Measurements from ENCODE around the gene BMPER.

BMPER gene

DNA sequence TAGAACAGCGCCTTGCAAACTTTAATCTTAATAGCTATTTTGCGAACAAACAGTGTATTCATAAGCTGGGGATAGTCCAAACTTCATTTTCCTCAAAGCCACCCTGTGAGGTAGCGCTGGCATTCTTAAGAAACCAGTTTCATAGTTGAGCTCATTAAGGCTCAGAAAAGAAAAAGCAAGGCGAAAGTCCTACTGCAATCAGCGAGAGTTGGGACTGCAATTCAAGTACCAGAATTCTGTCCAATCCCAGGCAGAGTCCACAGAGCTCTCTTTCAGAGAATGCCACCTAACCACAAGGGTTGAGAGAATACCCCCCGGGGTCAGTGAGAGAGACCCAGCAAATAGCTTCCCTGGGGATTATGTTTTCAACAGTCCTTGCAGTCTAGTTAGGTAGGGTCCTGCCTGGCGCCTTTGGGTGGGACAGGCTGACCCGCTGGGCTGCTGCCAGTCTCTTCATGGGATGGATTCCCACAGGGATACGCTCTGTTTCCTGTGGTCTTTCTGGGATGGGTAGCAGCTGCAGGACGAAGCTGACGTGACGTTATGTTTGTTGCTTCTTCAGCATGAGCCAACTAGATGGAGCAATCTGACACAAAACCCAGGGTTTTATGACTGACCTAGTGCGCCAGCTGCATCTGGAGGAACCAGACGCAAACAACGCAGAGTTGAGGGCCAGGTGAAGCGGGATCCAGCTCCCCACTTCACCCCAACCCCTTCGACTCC lies 16.0 kb downstream of the BMPER start:
- no peak for DNase-seq

DNA sequence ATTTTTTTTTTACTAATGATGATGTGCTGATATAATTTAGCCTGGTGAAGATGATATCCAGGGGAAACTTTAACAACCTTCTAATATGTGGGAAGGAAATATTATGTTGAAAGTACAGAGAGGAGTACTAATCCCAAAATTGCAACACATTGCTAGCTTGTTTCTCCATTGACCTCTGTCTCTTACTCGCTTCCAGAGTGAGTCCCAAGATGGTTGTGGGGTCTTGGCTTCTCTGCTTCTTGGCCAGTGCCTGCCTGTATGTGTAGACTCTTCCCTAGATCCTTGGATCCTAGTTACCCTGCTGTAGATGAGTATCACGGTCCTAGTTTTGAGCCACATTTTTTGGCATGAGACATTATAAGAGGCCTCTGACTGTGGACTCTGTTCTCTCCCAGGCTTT lies 17.5 kb downstream of the BMPER start:
- DNase-seq = no peak

DNA sequence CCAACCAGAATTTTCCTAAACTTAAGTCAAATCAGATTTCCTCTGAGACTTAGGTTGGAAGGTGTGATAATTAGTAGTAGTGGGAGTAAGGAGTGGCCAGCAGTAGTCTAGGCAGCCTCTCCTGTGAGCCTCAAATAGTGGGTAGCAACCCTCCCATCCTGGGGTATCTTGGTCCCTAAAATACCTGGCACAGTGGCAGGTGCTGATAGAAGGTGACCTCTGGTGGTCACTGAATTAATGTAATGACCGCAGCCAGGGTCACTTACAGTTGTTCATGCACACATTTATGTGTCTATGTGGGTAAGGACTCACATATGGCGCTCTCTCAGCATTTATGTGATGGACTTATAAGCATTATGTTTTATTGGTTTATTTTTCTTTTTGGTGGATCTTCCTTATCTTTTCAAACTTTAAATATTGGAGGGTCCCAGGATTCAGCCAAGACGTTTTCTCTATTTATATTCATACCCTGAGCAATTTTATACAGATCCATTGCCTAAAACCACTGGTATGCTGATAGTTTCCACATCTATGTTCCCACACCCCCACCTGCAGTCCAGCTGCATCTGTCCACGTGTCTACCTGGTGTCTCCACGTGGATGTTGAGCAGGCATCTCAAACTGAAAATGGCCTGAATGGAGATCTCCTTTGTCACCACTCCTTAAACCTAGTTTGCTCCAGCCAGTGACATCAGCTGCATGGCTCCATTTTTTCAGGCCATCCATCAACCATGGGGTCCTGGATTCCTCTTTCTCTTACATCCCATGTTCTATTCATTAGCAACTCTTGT lies 18.3 kb downstream of the BMPER start:
- DNase-seq = no peak

DNA sequence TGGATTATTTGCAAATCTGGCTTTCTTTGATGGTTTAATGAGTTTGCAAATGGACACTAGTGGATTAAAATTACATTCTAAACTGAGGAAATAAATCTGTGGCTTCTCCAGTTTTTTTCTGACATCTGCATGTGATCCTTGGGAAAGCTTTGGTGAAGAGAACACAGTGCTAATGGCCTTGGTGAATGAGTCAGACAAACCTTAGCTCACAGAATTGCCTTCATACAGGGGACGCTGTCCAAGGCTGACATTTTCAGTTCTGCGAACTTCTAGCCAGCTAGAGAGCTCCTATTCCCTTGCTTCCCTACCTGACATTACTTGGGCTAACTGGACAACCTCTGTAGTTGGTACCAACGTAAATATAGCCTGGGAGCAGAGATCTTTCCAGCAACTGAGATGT lies 21.2 kb downstream of the BMPER start:
- no peak for DNase-seq

DNA sequence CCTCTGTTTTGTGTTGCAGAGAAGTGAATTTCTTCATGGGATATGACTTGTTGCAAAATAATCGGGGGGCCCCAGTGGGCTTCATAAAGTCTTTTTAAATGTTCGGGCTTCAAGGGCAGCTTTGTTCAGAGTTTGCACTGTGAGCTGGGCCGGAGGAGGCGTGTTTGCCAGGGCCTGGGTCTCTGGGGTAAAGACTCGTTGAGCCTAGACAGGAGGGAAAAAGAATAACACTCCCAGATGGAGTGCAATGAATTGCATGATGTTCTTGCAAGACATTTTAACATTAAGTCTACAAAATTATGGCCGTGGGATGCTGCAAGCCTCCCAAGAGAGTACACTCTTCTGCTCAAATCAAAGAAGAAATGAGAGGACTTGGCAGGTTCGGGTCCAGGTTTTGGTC lies 23.6 kb downstream of the BMPER start:
- DNase-seq = no peak

DNA sequence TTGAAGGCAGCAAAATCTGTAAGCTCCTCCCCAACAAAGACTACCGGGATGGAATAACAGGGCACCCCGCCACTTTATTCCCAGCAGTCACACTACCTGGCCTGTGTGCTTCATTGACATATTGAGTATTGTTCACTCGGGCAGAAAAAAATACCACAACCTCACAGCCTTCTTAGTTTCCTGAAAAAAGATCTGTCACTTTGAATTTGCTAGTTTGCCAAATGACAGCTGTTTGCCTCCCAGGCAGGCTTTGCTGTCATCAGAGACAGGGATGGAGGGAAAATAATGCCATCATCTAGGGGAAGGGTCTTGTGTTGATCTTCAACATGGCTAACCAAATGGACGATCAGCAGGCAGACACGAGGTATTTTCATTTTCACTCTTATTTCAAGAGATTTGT lies 26.9 kb downstream of the BMPER start:
- DNase-seq = no peak

DNA sequence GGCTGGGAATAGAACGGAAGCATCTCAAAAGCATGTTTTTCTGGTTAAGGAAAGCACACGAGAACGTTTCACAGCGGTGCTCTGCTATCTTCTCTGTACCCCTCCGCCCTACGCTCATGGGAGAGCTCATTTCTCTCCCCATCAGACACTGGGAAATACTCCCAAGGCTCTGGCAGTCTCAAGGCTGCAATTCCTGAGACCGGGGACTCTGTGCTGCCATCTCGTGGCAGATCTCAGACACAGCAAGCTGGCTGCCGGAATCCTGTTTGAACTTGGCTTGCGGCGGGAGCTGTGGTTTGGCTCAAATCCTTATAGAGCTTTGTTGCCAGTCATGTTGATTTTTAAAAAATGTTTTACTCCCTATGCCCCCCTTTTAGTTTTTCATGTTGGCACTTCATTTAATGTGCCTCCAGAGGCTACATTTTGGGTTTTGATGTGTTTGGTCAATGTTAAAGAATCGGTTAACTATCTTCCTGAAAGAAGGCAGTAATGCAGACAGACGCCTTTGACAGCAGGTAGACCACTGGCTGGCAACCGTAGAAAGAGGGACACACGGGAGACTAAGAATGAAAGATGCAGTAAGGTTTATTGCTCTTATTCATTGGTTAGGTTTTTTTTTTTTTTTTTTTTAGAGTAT lies 27.6 kb downstream of the BMPER start:
- DNase-seq = peak; percentile 71

DNA sequence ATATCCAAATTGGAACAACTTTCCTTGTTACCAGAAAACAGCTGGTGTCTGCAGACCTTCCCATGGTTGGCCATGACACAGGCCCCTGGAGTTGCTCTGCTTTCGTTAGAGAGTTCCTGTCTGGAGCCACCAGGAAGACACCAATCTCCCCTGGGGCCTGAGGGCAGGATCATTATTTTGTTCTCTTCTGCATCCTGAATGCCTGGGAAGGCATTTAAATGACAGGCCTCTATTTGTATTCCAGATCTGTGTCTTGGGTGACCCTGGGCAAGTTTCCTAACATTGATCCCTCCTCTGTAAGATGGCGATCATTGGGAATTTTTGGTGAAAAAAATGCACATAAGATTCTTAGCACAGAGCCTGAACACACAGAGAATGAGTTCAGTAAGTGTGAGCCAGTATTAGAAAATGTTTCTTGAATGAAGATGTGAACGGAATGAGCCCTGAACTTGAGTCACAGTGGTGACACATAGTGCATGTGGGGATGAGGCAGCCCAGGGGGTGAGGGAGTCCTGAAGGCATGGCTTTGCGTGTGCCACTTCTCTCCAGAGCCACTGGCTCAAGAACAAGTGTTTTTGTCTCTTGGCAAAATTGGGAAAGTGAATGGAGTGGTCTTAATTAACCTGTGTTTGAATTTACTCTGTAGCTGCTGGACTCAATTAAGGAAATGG lies 28.4 kb downstream of the BMPER start:
- DNase-seq = no peak

DNA sequence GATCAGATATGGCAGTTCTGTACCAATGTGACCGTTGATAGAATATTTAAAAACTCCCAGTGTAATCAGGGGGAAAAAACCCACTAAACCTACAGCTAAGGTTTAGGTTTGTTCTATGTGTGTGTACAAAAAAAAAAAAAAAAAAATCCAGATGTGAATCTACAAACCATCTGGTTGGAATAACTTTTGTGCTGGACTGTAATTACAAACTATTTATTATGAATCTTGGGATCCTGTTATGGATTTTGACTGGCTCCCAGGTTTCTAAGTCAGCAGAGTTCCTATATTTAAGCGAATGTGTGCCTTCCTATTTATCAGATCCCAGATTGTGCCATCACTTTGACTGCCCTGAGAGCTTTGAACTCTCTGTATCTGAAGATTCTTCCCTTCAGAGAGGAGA lies 29.1 kb downstream of the BMPER start:
- DNase-seq = no peak

DNA sequence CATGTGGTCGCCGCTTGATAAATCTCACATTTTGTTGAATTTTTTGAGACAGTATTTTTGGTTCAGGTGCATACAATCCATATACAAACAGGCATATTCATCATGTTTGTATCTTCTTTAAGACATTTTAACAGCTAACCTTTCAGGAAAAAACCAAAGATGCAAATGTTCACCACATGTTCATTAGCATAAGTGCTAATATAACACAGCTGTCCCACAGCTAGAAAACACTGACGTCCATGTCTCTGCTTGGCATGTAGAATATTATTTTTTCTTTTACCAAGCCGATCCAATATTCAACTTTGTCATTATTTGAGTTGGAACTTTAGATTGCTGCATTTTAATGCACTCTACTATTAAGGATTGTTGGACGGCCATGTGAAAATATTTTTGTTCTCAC lies 31.2 kb downstream of the BMPER start:
- DNase-seq = no peak

DNA sequence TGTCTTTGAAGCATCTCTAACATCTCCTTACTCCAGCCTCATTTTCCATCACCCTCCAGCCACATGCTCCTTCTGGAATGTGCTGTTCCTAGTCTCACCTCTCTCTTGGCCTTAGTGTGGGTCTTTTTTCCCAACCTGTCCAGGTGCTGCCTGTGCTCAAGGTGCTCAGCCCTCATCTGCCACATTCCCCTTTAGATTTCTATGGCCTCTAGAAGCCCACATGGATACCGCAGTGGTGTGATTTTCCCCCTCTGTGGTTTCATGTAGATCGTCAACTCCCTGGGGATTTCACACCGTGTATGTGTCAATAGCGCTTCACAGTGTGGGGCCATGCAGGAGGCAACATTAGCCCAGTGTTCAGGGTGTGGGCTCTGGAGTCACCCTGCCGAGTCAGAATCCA lies 32.5 kb downstream of the BMPER start:
- no peak for DNase-seq

DNA sequence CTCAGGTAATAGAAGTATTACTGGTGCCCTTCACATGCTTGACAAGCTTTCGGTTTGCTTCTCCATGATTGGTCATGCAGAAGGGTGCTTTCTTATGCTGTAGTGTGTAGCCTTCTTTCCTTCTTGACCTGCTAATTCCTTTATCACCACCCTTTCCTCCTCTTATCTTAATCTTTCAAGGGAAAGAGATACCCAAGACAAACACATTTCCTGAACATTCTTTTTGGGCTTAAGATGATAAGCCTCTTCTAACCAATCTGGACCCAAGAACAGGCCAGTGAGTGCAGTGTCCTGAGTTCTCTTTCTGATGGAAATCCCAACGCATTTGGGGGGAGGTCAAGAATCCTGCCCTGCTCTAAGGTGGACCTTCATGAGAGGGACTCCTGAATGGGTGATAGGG lies 33.8 kb downstream of the BMPER start:
- no peak for DNase-seq

DNA sequence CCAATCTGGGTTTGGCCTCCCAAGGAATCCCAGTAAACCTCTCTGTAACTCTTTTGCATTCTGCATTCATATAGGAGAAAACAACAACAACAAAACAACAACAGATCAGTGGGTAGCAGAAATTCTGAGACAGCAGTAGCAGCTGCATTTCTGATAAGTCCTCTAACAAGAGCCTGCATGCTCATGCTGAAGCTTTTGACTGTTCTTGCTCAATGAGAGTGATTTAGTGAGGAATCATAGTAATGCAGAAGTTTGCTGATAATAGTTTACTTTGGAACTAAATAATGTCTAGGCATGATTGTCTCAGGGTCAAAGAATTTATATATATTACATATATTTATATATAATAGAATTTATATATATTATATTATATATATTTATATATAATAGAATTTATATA lies 35.2 kb downstream of the BMPER start:
- no peak for DNase-seq

DNA sequence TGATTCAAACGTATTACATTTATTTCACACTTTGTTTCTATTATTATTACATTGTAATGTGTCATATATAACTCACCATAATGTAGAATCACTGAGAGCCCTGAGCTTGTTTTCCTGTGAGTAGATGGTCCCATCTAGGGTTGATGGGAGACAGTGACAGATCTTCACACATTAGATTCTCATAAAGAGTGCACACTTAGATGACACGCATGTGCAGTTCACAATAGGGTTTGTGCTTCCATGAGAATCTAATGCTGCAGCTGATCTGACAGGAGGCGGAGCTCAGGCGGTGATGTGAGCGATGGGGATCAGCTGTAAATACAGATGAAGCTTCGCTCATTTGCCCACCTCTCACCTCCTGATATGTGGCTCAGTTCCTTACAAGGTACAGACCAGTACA lies 36.1 kb downstream of the BMPER start:
- DNase-seq = no peak

DNA sequence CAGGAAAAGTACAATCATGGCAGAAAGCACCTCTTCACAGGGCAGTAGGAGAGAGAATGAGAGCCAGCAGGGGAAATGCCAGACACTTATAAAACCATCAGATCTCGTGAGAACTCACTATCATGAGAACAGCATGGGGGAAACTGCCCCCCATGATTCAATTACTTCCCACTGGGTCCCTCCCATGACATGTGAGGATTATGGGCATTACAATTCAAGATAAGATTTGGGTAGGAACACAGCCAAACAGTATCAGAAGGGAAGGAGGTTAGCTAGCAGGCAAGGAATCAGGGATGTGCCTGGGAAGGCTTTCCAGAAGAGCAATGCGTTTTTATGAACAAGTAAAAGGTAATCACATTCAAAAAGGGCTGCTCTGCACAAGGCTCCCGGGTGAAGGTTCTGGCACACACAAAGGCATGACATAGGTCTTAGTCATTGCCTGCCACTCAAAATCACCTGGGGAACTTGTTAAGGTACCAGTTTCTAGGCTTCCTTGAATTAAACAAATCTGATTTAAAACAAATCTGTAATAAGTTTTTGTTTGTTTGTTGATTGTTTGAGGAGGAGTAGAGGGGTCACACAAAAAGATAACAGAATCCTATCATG lies 40.9 kb downstream of the BMPER start:
- DNase-seq = no peak

DNA sequence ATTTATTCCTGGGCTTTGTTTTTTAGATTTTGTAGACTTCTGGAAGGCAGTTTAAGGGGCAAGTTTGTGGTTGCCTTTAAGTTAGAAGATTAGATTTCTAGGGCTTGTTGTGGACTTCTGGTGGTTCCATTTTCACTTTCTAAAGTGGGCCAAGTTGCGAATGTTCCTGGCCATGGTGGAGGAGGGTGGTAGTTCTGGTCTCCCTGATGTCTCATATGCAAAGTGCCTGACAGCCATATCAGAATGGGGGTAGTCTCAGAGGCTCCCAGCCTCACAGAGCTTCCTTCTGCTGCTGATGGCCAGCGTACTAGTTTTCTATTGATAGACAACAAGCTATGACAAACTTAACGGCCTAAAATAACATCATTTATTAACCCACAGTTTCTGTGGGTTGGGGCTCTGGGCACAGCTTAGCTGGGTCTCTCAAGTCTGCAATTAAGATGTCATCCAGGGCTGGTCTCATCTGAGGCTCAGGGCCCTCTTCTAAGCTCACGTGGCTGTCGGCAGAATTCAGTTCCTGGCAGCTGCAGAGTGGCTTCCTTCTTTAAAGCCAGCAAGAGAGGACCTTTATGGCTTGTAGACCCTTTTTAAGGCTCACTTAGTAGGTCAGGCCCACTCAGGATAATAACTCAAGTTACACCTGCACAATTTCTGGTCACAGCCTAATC lies 44.8 kb downstream of the BMPER start:
- DNase-seq = no peak

DNA sequence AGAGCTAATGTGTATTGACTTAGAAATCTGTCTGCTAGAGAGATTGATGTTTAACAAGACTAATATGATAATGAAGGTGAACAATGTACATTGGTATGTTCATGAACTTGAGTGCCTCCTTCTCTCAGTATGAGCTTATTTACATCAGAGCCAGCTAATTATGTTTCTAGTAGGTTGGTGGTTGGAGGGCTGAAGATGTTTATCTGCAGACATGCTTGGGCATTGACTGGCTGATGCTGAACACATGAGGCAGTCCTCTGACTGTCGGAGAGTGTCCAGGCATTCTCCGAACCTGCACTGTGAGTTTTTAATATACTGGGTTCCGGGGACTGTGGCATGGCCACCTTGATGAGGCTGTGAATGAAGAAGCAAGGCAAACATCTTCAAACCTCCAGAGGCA lies 47.5 kb downstream of the BMPER start:
- no peak for DNase-seq

DNA sequence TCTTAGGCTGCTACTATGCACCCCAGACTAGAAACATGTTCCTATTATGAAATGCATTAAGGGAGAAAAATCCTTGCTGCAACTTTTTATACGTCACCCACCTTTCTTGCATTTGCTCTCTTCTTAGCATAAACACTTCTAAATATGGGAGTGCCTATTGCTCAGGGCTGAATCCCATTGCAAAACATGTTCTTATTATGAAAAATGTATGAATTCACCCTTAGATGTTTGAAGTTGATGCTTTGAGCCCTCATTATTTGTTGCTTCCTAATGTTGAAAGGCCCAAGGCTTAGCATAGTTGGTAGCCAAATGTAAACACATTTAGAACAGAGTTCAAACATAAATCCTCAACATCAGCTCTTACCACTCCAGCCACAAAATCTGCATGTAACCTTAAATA lies 52.8 kb downstream of the BMPER start:
- no peak for DNase-seq

DNA sequence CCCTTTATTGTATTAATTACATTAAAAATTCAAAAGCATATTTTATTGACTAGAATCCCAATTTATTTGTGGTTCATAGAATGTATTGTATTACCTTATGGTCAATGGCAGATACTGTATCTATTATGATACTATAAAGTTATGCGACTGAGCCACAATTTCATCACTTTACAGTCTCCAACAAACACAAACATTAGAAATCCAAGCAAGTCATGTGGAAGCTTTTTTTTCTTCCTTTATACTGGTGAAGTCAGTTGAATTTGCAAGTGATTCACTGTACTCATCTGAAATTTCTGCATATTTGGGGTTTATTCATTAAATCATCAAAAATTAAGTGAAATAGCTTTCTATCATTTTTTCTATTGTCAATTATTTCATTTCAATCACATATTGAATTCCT lies 54.3 kb downstream of the BMPER start:
- DNase-seq = no peak

DNA sequence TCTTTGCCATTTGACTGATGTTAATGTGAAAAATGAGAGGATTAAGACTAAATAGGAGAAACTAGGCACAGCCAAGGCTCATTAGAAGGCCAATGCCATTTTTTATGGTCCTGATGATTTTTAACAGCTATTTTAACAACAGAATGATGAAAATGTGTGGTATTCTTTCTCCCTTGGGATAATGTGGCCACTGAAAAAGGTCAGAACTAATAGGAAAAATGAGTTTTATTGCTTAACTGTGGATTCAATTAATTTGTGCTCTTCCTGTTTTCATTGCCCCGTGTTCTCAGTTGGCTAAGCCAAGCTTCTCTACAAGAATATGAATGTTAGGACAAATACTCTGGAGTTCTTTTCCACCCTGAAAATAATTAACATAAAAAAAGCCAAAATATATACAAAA lies 56.6 kb downstream of the BMPER start:
- no peak for DNase-seq

DNA sequence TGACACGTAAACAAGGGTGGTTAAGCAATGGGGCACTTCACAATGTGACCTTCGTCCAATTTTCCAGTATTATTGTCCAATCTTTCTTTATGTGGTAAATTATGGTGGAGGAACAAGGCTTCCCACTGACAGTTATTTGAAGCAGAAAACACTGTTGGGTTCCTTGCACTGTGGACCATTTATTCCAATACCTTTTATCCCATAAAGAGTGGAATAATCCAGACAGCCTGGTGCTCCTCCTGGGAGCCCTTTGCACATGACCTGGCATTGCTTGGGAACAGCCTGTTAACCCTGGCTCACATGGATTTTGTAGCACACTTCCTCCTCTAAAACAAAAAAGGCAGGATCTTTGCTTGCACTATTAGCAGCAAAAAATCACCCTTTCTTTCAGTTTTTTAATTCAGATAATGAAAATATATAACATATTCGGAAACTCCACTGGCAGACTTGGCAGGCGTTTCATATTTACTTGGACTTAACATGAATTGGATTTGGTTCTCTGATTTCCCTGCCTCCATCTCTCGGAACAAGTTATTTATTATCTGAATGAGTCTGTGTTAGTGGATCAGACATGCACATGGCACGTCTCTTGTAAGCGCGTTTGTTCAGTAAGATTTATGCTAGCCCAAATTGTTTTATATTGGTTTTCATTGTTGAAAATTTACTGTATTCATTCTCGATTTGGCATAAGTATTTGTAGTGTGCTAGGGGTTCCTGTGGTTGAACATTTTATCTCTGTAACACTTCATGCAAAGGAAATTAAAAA lies 59.3 kb downstream of the BMPER start:
- DNase-seq = peak; percentile 6

Measured in right kidney (tissue), 1 donor.